VCaP (cell line): ENCODE results near the gene AGK.
A peak's percentile ranks its signal among the peaks of the same experiment; 100 is the strongest.

Source experiments
- H3K27ac ChIP-seq: fragments of 450-650 bp; 2 replicates; pipeline ENCODE4 v1.5.1; 2017
- TF ChIP-seq, protein P1 (sequence below): fragments of 450-650 bp; conservative IDR thresholded peaks from 2 replicates; pipeline ENCODE4 v1.5.1; 2017; ENCODE audit warnings: mild to moderate bottlenecking, moderate library complexity

Gene AGK

DNA sequence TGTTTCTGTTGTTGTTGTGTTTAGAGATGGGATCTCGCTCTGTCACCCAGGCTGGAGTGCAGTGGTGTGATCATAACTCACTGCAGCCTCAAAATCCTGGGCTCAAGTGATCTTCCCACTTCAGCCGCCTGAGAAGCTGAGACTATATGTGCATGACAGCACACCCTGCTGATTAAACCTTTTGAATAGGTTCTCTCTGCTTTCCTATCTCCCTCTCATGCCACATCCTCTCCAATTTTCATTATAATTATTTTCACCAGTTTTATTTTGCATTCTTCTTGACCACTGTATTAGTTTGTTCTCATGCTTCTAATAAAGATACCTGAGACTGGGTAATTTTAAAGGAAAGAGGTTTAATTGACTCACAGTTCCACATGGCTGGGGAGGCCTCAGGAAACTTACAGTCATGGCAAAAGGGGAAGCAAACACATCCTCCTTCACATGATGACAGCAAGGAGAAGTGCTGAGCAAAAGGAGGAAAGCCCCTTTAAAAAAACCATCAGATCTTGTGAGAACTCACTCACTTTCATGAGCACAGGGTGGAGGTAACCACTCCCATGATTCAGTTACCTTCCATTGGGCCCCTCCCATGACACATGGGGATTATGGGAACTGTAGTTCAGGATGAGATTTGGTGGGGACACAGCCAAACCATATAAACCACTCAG lies 12.9 kb downstream of the AGK start:
- TF ChIP-seq, protein P1, sequence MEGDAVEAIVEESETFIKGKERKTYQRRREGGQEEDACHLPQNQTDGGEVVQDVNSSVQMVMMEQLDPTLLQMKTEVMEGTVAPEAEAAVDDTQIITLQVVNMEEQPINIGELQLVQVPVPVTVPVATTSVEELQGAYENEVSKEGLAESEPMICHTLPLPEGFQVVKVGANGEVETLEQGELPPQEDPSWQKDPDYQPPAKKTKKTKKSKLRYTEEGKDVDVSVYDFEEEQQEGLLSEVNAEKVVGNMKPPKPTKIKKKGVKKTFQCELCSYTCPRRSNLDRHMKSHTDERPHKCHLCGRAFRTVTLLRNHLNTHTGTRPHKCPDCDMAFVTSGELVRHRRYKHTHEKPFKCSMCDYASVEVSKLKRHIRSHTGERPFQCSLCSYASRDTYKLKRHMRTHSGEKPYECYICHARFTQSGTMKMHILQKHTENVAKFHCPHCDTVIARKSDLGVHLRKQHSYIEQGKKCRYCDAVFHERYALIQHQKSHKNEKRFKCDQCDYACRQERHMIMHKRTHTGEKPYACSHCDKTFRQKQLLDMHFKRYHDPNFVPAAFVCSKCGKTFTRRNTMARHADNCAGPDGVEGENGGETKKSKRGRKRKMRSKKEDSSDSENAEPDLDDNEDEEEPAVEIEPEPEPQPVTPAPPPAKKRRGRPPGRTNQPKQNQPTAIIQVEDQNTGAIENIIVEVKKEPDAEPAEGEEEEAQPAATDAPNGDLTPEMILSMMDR = no peak
- no peak overlapping the region for H3K27ac ChIP-seq

DNA sequence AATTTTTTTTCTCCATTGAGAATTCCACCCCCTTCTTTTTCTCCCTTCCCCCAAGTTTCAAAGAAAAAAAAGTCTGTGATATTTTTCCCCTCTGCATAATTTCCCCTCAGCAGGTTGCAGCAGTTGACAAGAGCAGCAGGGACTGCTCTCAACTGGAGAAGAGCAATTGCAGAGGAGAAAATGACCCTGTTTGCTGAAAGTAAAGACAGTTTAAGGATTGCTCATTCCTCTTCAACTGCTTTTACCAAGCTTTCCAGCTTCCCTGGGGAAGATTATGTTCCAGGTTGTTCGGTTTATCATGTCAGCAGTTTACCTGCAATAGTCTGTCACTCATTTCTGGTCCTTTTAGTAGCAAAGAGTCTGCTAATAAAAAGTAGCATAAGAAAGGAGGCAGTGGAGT lies 16.2 kb downstream of the AGK start:
- no peak overlapping the region for H3K27ac ChIP-seq
- TF ChIP-seq, protein P1 = no peak

DNA sequence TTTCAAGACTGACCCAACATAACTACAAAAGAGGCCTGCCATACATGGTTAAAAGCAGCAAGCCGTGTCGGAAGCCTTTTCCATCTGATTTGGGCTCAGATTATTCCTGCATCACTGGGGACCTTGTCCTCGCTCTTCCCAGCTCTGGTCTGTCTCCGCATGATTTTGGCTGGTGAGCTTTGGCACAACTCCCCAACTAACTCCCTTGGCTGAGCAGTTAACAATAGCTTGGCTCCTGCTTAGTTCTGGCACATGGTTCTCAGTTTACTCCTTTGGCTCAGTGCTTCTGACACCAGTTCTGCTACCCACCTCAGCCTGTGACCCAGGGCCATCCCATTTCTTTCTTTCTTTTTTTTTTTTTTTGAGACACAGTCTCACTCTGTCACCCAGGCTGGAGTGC lies 17.0 kb downstream of the AGK start:
- no peak overlapping the region for H3K27ac ChIP-seq
- TF ChIP-seq, protein P1 = no peak

GRCh38 chr7:141571059-141571458 lies 19.8 kb downstream of the AGK start:
- H3K27ac ChIP-seq = no peak overlapping the region
- TF ChIP-seq, protein P1 = no peak

DNA sequence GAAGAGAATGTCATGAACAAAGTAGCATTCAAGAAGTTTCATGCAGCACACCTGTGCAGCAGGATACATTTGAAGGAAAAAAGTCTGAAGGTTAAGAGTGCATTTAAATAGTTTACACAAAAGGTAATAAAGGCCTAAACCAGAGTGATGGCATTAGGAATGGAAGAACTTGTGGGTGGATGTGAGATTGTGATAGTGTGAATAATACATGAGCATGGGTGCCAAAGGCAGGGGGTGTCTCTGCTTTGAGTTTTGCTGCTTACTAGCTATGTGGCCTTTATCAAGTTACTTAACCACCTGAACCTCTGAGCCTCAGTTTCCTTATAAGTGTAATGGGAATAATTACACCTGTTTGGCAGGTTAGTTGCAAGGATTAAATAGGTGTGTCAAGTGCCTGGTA lies 21.0 kb downstream of the AGK start:
- TF ChIP-seq, protein P1 = no peak

DNA sequence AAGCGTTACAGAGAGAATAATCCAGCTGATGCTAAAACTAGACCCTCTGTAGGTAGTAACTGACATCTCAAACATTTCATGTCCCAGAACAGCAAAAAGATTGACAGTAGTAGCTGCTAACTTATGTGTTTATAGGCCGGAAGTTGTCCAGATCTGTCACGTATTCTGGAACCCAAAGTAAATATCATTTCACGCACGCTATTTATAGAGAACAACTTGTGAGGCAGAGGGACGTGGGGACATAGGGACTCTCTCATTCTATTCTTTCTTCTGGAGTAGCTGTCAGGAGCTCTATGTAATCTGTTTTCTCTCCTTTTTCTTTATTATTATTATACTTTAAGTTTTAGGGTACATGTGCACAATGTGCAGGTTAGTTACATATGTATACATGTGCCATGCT lies 22.3 kb downstream of the AGK start:
- 0 out of 2 replicates have a peak overlapping the region, but pooled peaks have one; percentile 2 for H3K27ac ChIP-seq
- TF ChIP-seq, protein P1 = no peak

More for the DNA sequence above, 21.0 kb downstream of the AGK start:
- no peak overlapping the region for H3K27ac ChIP-seq

DNA sequence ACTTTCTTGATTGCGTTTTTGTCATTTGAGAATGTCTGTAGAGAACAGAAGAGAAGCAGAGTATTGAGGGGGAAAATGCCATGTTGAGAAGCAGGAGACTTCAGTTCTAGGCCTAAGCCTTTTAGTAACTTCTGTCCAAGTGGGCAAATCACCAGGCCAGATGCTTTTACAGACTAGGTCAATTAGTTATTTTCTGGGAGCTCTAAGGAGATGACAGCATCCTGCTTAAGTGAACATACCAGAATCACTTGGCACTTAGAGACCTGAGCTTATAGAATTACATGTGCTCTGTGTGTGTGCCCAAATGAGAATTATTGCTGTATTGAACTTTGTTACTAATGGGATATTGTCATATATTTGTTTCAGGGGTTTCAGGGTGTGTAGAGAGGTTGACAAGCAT lies 24.0 kb downstream of the AGK start:
- H3K27ac ChIP-seq = no peak overlapping the region
- TF ChIP-seq, protein P1 = no peak
